ENCODE results near the gene STK24. TPM values are rescaled to one million over a fixed set of nuclear protein-coding genes. Genes with fewer than 3 reads are reported as not detected.
A peak's percentile ranks its signal among the peaks of the same experiment; 100 is the strongest.
"Not testable (repeated sequence)": the region's sequence is repeated elsewhere in the genome, so short reads cannot be mapped to it uniquely, and the experiment has no call there.

Gene STK24
- total RNA-seq = 10 to 100 TPM; 28.7 to 68.4 (median 49.4) TPM

DNA sequence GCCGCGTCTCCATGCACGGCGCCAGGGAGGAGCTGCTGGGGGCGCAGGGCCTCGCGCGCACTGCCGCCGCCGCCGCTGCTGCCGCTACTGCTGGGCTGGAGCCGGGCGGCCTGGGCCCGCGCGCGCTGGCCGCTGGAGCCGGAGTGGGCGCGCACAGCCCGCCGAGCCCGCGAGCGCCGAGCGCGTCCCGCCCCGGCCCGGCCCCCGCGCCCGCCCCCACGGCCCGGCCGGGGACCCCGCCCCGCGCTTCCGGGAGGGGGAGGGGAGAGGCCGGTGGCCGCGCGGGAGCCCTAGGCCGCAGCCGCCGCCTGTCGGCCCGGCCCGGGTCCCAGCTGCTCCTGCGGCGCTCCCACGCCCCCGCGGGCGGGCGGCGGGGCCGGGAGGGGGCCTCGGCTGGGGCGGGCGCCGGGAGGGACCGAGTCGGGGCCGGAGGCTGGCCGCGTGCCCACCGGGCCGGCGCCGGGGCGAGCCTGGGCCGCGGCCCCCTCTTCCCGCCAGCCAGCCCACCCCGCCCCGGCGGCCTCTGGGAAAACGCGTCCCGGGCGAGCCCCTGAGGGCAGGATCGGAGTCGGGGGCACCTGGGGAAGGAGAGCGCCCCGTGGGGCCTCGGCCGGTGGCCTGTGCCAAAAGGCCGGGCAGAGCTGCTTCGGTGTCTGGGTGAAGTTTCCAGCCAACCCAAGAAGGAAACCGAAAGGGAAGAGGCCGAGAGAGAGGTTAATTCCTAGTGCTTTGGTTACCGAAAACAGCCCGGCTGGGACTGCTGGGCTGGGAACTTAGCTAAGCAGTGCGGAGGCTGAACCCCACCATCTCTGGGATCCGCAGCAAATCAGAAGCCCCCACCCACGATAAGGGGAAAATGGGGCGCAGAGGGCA is at the start of gene STK24:
TSS of gene STK24 (minus strand) at position 145 of the 873 bp plus-strand sequence. CDS start 321 bp downstream, outside the sequence.
- in situ Hi-C loops (cut with MboI; ENCODE audit: low sequenced_read_pairs in 4 of 4) = loop anchor here in 3 of 4 donors (10.0 kb wide), 2 partner anchors 92 to 112 kb away; no protein-coding TSS in a partner anchor
- TF ChIP-seq, protein P1, sequence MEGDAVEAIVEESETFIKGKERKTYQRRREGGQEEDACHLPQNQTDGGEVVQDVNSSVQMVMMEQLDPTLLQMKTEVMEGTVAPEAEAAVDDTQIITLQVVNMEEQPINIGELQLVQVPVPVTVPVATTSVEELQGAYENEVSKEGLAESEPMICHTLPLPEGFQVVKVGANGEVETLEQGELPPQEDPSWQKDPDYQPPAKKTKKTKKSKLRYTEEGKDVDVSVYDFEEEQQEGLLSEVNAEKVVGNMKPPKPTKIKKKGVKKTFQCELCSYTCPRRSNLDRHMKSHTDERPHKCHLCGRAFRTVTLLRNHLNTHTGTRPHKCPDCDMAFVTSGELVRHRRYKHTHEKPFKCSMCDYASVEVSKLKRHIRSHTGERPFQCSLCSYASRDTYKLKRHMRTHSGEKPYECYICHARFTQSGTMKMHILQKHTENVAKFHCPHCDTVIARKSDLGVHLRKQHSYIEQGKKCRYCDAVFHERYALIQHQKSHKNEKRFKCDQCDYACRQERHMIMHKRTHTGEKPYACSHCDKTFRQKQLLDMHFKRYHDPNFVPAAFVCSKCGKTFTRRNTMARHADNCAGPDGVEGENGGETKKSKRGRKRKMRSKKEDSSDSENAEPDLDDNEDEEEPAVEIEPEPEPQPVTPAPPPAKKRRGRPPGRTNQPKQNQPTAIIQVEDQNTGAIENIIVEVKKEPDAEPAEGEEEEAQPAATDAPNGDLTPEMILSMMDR (IDR thresholded peaks at IDR 0.05 in 4 of 5, conservative IDR thresholded peaks at IDR 0.05 in 1 of 5) = no peak
- TF ChIP-seq POLR2A (IDR thresholded peaks at IDR 0.05) = peak; percentile 56 to 65
- ATAC-seq = peak; percentile 73 to 80
- DNase-seq = peak; percentile 35 to 57
- peaks cover 24 to 42% of the 10 kb centered on the region in 2 donors for H3K4me1 ChIP-seq
- intact Hi-C loops (cut with DNase I; ENCODE audit: low total_unique reads) = loop anchor here (1.0 to 10.0 kb wide), 7 partner anchors 75 to 918 kb away; no protein-coding TSS in a partner anchor
- H3K36me3 ChIP-seq = no peaks in the 10 kb centered on the region
- peak within 1 kb of the TSS; percentile 78 to 94 (median 89) for H3K4me3 ChIP-seq
- H3K27me3 ChIP-seq = no peaks in the 10 kb centered on the region
- no peaks in the 10 kb centered on the region for H3K9me3 ChIP-seq
- H3K27ac ChIP-seq = peak within 1 kb of the TSS; percentile 95 to 97 (median 96)

DNA sequence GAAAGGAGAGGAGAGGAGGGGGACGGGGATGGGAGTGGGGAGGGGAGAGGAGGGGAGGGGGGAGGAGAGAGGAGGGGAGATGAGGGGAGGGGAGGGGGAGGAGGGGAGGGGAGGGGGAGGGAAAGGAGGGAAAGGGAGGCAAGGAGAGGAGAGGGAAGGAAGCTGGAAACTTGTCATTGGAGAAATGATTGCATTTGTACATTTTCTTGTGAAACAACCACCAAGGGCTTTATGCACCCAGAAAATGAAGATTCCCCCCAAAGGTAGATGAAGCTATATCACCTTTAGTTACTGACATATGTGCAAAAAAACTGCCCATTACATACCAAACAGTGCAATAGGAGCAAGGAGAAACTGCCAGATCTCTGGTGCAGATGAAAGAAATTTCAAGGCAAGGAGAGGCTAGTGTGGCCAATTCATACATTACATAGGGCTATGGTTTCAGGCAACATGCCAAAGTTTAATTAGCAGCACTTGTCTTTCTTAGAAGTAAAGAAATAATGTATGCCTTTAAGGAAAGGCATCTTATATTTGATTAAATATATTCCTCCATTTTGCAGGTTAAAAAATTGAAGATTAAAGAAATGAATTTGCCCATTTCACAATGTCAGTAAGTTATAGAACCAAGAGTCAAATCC is 49.5 kb upstream of the STK24 start:
- no peak for ATAC-seq
- Histone ChIP-seq H3K9me3 (no peaks in the 10 kb centered on the region), H3K27me3 (no peaks in the 10 kb centered on the region), H3K4me3 (no peak overlapping the region), H3K4me1 (no peaks in the 10 kb centered on the region), H3K27ac (no peak overlapping the region), H3K36me3 (no peaks in the 10 kb centered on the region)
- in situ Hi-C loops (cut with MboI; ENCODE audit: low sequenced_read_pairs in 4 of 4) = no loop called here
- no peak for DNase-seq
- TF ChIP-seq, protein P1 (IDR thresholded peaks at IDR 0.05 in 4 of 5, conservative IDR thresholded peaks at IDR 0.05 in 1 of 5) = no peak
- TF ChIP-seq POLR2A (IDR thresholded peaks at IDR 0.05) = no peak
- intact Hi-C loops (cut with DNase I; ENCODE audit: low total_unique reads) = no loop called here

DNA sequence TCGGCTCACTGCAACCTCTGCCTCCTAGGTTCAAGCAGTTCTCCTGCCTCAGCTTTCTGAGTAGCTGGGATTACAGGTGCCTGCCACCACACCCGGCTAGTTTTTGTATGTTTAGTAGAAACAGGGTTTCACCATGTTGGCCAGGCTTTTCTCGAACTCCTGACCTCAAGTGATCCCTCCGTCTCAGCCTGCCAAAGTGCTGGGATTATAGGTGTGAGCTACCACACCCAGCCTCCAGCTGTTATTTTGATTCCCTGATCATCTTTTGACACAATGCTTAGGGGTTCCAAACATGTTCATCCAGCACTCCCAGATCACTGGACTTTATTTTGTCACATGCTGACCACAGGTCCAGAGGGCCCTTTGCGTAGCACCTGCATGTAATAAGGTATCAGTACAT is 47.7 kb upstream of the STK24 start:
- in situ Hi-C loops (cut with MboI; ENCODE audit: low sequenced_read_pairs in 4 of 4); H3K36me3 ChIP-seq; H3K9me3 ChIP-seq; H3K27ac ChIP-seq; intact Hi-C loops (cut with DNase I; ENCODE audit: low total_unique reads); H3K4me3 ChIP-seq; H3K27me3 ChIP-seq; ATAC-seq; H3K4me1 ChIP-seq; DNase-seq: not testable (repeated sequence)

DNA sequence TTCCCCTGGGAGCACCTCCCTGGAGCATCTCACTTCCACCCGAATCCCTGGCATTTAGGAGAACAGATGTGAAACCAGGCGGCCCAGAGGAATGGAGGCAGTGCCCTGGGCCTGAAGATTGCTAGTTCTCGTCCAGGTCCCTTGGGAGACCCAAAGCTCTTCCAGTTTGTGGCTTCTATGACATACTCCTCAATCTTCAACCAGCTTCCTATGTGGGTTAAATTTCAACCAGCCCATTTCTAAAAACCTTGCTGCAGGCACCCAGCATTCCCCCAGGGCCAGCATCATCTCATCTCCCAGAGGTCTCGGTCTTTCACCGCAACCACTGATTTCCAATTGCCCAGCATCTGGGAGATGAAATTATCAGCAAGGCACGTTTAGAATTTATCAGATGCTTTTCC is 46.0 kb upstream of the STK24 start:
- Histone ChIP-seq H3K4me3 (no peak overlapping the region), H3K4me1 (no peaks in the 10 kb centered on the region), H3K36me3 (no peaks in the 10 kb centered on the region), H3K9me3 (no peaks in the 10 kb centered on the region), H3K27ac (no peak overlapping the region), H3K27me3 (no peaks in the 10 kb centered on the region)
- TF ChIP-seq POLR2A (IDR thresholded peaks at IDR 0.05) = no peak
- TF ChIP-seq, protein P1 (IDR thresholded peaks at IDR 0.05 in 4 of 5, conservative IDR thresholded peaks at IDR 0.05 in 1 of 5) = no peak
- in situ Hi-C loops (cut with MboI; ENCODE audit: low sequenced_read_pairs in 4 of 4) (no loop called here), intact Hi-C loops (cut with DNase I; ENCODE audit: low total_unique reads) (no loop called here)
- no peak for DNase-seq
- ATAC-seq = no peak

DNA sequence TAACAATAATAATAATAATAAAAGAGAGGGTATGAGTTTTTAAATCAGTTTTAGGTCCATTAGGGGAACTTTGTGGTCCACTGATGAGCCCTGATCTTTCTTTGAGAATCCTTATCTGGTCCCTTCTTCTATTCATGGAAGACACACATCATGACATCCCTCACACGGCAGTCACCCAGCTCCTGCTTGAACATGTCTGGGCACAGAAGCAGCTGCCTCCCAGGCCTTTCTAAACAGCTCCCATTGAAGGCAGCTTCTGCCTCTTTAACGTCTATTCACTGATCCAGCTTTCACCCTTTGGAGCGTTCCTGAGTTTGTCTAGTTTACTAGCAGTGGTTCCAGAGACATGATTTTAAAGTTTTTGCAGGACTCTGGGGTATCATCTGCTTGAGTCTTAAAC is 42.6 kb upstream of the STK24 start:
- Histone ChIP-seq H3K4me3 (no peak overlapping the region), H3K27me3 (no peaks in the 10 kb centered on the region), H3K27ac (no peak overlapping the region), H3K4me1 (no peaks in the 10 kb centered on the region), H3K9me3 (no peaks in the 10 kb centered on the region), H3K36me3 (no peaks in the 10 kb centered on the region)
- intact Hi-C loops (cut with DNase I; ENCODE audit: low total_unique reads) (no loop called here), in situ Hi-C loops (cut with MboI; ENCODE audit: low sequenced_read_pairs in 4 of 4) (no loop called here)
- TF ChIP-seq, protein P1 (IDR thresholded peaks at IDR 0.05 in 4 of 5, conservative IDR thresholded peaks at IDR 0.05 in 1 of 5) = no peak
- no peak for TF ChIP-seq POLR2A (IDR thresholded peaks at IDR 0.05)
- ATAC-seq (no peak), DNase-seq (no peak)

DNA sequence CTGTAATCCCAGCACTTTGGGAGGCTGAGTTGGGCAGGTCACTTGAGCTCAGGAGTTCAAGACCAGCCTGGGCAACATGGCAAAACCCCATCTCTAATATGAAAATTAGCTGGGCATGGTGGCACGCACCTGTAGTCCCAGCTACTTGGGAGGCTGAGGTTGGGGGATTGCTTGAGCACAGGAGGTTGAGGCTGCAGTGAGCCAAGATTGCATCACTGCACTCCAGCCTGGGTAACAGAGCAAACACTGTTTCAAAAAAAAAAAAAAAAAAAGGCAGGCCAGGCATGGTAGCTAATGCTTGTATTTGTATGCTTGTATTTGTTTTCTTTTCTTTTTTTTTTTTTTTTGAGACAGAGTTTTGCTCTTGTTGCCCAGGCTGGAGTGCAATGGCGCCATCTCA is 38.7 kb upstream of the STK24 start:
- H3K36me3 ChIP-seq; intact Hi-C loops (cut with DNase I; ENCODE audit: low total_unique reads); H3K4me3 ChIP-seq; in situ Hi-C loops (cut with MboI; ENCODE audit: low sequenced_read_pairs in 4 of 4); DNase-seq; H3K27me3 ChIP-seq; H3K4me1 ChIP-seq; H3K27ac ChIP-seq; H3K9me3 ChIP-seq; ATAC-seq: not testable (repeated sequence)

Measured in gastrocnemius medialis (tissue), 4 donors.